Effector memory CD4-positive, alpha-beta T cell (primary cell): ENCODE measurements around the gene SFXN2.

Experiments used
- DNase-seq, 3 donors: peaks; one replicate each; pipeline ENCODE4 v3.0.0-alpha.2; 2020
- H3K27ac ChIP-seq: 2 replicates; pipeline ENCODE4 v1.7.0; 2013; ENCODE audit warnings: mild to moderate bottlenecking, low read length, moderate library complexity; ENCODE audit not compliant: insufficient read depth, poor library complexity, severe bottlenecking
- H3K27me3 ChIP-seq: replicated peaks from 2 replicates; pipeline ENCODE4 v1.7.0; 2013; ENCODE audit warnings: mild to moderate bottlenecking, low read length; ENCODE audit not compliant: insufficient read depth, control insufficient read depth, poor library complexity, severe bottlenecking
- H3K36me3 ChIP-seq: 2 replicates; pipeline ENCODE4 v1.7.0; 2013; ENCODE audit warnings: mild to moderate bottlenecking, low read length, moderate library complexity; ENCODE audit not compliant: control insufficient read depth, insufficient read depth
- H3K4me1 ChIP-seq: 2 replicates; pipeline ENCODE4 v1.7.0; 2013; ENCODE audit warnings: low read length, mild to moderate bottlenecking; ENCODE audit not compliant: control insufficient read depth, insufficient read depth, poor library complexity, severe bottlenecking
- H3K4me3 ChIP-seq: 2 replicates; pipeline ENCODE4 v1.7.0; 2013; ENCODE audit warnings: low read length, low read depth, mild to moderate bottlenecking; ENCODE audit not compliant: insufficient read depth, poor library complexity, severe bottlenecking
- H3K9me3 ChIP-seq: 2 replicates; pipeline ENCODE4 v1.7.0; 2013; ENCODE audit warnings: mild to moderate bottlenecking, low read length, moderate library complexity; ENCODE audit not compliant: control insufficient read depth

Gene SFXN2

GRCh38 chr10:102773986-102774385, 59.5 kb downstream of the SFXN2 start:
- DNase-seq = no peak
- Histone ChIP-seq H3K36me3 (no peaks in the 10 kb centered on the region), H3K4me3 (no peak overlapping the region), H3K27ac (no peak overlapping the region), H3K4me1 (peaks cover 11% of the 10 kb centered on the region), H3K9me3 (no peaks in the 10 kb centered on the region), H3K27me3 (no peaks in the 10 kb centered on the region)

- Histone ChIP-seq H3K4me3 (no peak overlapping the region), H3K27me3 (no peaks in the 10 kb centered on the region), H3K9me3 (no peaks in the 10 kb centered on the region), H3K4me1 (peaks cover 11% of the 10 kb centered on the region), H3K36me3 (peaks cover 3% of the 10 kb centered on the region), H3K27ac (no peak overlapping the region)
- no peak for DNase-seq
Measured at GRCh38 chr10:102775201-102775934, 60.9 kb downstream of the SFXN2 start.

- no peaks in the 10 kb centered on the region for H3K9me3 ChIP-seq
- H3K27me3 ChIP-seq = no peaks in the 10 kb centered on the region
- H3K4me3 ChIP-seq = no peak overlapping the region
- peaks cover 11% of the 10 kb centered on the region for H3K4me1 ChIP-seq
- no peak overlapping the region for H3K27ac ChIP-seq
- no peak for DNase-seq
- peaks cover 3% of the 10 kb centered on the region for H3K36me3 ChIP-seq
Measured at GRCh38 chr10:102775935-102776669, 61.7 kb downstream of the SFXN2 start.

- no peak for DNase-seq
- peaks cover 3% of the 10 kb centered on the region for H3K36me3 ChIP-seq
- H3K4me1 ChIP-seq = peaks cover 11% of the 10 kb centered on the region
- no peaks in the 10 kb centered on the region for H3K27me3 ChIP-seq
- H3K27ac ChIP-seq = no peak overlapping the region
- H3K4me3 ChIP-seq = no peak overlapping the region
- H3K9me3 ChIP-seq = no peaks in the 10 kb centered on the region
Measured at GRCh38 chr10:102776779-102777456, 62.5 kb downstream of the SFXN2 start.

- H3K27ac ChIP-seq = no peak overlapping the region
- H3K9me3 ChIP-seq = no peaks in the 10 kb centered on the region
- peaks cover 11% of the 10 kb centered on the region for H3K4me1 ChIP-seq
- no peak overlapping the region for H3K4me3 ChIP-seq
- no peaks in the 10 kb centered on the region for H3K27me3 ChIP-seq
- peaks cover 7% of the 10 kb centered on the region for H3K36me3 ChIP-seq
- no peak for DNase-seq
Measured at GRCh38 chr10:102777711-102778453, 63.4 kb downstream of the SFXN2 start.

- Histone ChIP-seq H3K27me3 (no peaks in the 10 kb centered on the region), H3K4me1 (peaks cover 11% of the 10 kb centered on the region), H3K36me3 (peaks cover 9% of the 10 kb centered on the region), H3K4me3 (no peak overlapping the region), H3K9me3 (no peaks in the 10 kb centered on the region), H3K27ac (no peak overlapping the region)
- no peak for DNase-seq
Measured at GRCh38 chr10:102778781-102779180, 64.3 kb downstream of the SFXN2 start.

- no peak for DNase-seq
Measured at GRCh38 chr10:102779680-102780526, 65.5 kb downstream of the SFXN2 start.

GRCh38 chr10:102780527-102780808, 66.0 kb downstream of the SFXN2 start:
- no peak overlapping the region for H3K27ac ChIP-seq
- peaks cover 9% of the 10 kb centered on the region for H3K36me3 ChIP-seq
- H3K9me3 ChIP-seq = no peaks in the 10 kb centered on the region
- no peak for DNase-seq
- H3K4me3 ChIP-seq = no peak overlapping the region
- no peaks in the 10 kb centered on the region for H3K27me3 ChIP-seq
- peaks cover 7% of the 10 kb centered on the region for H3K4me1 ChIP-seq

More at GRCh38 chr10:102779680-102780526, 65.5 kb downstream of the SFXN2 start:
- peaks cover 9% of the 10 kb centered on the region for H3K36me3 ChIP-seq
- H3K27me3 ChIP-seq = no peaks in the 10 kb centered on the region
- peaks cover 11% of the 10 kb centered on the region for H3K4me1 ChIP-seq
- no peaks in the 10 kb centered on the region for H3K9me3 ChIP-seq
- no peak overlapping the region for H3K27ac ChIP-seq
- no peak overlapping the region for H3K4me3 ChIP-seq
